ENCODE data around the gene SP3.
"Not testable (repeated sequence)": the region's sequence is repeated elsewhere in the genome, so short reads cannot be mapped to it uniquely, and the experiment has no call there.

Gene SP3

GRCh38 chr2:173940208-173941020, 24.8 kb downstream of the SP3 start:
- no peak for DNase-seq

DNA sequence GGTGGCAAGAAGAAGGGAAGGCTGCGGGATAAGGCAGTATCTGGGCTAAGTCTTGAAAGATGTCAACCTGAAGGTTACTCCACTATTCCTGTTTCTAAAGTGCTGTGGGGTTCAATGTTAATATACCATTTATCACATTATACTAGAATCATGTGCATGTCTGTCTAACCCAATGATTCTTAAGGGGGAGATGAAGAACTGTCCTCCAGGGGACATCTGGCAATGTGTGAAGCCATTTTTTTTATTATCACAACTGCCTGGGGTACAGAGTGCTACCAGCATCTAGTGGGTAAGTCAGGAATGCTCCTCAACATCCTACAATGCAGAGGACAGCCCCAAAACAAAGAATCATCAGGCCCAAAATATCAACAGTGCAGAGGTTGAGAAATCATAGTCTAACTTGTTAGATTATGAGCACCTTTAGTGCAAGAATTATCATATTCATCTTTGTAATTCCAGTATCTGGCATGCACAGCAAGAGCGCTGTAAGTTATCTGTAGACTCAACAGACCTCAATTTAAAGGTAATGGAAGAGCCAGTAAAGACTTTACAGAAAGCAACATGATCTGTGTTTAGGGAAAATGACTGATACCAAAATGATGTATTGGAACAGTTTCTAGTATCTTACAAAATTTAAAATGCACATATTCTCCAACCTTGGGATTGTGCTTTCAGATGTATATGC, 26.3 kb downstream of the SP3 start:
- no peak for DNase-seq

- no peak for DNase-seq
These were observed 29.9 kb downstream of the SP3 start for GRCh38 chr2:173935305-173935704.

- no peak for DNase-seq
These were observed 30.3 kb downstream of the SP3 start for GRCh38 chr2:173934895-173935294.

DNA sequence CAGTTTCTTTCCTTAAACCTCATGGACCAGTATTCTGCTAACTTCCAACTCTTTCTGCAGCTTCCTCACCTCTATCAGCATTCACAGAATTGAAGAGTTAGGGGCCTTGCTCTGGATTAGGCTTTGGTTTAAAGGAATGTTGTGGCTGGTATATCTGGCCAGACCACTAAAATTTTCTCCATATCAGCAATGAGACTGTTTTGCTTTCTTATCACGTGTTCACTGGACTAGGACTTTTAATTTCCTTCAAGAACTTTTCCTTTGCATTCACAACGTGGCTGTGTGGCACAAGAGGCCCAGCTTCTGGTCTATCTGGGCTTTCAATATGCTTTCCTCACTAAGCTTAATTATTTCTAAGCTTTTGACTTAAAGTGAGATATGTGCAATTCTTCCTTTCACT, 33.4 kb downstream of the SP3 start:
- no peak for DNase-seq

DNA sequence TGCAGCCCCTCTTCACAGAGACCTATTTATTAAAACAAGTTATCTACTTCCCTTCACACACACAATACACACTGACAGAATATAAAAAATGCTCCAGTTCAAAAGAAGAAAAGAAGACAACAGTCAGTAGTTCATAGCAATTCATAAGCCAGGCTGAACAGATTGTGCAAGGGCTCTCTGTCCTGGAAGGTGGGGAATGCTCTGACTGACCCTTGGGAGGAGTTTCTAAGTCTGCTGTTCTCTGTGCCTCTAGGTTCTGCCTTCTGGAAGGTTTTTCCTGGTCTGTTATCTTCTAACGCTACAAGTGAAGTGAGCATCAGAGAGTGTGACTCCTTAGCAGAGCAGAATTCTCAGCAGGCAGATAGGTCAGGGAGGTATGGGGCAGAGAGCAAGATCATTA, 35.7 kb downstream of the SP3 start:
- DNase-seq, result no peak

GRCh38 chr2:173926875-173927274, 38.3 kb downstream of the SP3 start:
- DNase-seq, result no peak

- no peak for DNase-seq
These were observed 40.9 kb downstream of the SP3 start for GRCh38 chr2:173924285-173924684.

DNA sequence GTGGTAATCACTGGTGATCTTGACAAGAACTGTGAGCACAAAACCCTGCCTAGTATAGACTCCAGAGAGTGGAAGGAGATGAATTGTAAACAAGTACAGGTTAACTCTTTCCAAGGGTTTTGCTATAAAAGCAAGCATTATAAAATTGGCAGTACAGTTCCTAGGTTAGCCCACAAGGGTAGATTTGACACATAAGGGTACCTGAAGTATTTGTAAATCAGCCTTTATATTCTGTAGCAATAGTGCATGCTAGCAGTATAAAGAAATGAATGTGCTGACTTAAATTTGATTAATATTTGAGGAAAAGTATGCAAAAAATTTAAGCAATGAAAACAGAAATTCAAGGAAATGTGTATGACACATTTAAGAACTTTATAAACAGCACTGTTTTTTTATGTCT, 42.4 kb downstream of the SP3 start:
- DNase-seq, result no peak

- DNase-seq, result no peak
These were observed 43.1 kb downstream of the SP3 start for GRCh38 chr2:173922068-173922467.

DNA sequence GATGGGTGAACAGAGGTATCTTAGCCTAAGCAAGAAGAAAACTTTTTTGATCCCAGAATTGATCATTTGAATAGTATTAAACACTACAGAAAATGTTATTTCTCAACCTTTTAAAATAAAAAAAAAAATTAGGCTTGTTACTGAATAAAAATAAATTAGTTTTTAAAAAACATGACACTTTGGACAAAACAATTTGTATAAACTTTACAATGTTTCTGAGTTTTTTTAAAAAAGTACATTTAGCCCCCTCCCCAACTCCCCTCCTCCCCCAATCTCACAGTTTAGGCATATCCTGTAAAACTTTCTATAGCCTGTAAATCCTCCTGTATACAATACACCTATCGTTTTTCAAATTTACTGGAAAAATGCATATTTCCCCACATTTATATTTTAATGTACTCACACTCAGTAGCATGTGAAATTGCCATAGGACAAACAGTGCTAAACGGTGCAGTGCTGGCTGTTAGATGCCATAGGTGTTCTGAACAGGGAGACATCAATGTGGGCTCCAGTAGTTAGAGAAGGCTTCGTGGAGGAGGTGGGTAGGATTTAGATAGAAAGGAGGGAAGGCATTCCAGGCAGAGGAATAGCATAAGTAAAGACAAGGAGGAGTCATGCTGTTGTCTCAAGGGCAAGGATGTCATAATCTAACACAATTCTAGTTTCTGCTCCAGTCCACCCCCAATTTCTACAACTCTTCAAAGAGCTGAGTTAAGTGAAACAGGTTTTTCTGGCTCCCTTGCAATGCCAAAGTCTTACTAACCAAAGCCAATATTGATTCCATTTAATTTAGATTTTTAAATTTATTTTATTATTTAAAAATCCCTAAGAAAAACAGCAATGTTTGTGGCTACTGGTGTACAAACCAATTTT, 50.9 kb downstream of the SP3 start:
- DNase-seq, result no peak

DNA sequence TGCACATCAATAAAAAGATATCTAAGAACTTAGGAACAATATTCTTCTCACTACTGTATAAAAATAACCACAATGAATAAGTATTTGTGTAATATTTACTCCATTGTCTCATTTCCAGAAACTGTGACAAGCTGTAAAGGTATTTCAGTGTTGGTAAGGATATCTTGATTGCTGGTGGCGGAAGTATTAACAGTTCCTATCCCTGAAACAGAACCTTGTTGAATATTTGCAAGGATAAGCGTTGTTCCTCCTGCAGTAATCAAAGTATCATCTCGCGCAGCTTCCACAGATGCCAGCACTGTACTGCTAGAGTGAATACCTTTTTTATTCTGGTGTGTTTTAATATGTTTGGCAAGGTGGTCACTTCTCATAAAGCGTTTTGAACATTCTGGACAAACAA, 55.3 kb downstream of the SP3 start:
- no peak for DNase-seq

GRCh38 chr2:173906626-173907025, 58.5 kb downstream of the SP3 start:
- no peak for DNase-seq

DNA sequence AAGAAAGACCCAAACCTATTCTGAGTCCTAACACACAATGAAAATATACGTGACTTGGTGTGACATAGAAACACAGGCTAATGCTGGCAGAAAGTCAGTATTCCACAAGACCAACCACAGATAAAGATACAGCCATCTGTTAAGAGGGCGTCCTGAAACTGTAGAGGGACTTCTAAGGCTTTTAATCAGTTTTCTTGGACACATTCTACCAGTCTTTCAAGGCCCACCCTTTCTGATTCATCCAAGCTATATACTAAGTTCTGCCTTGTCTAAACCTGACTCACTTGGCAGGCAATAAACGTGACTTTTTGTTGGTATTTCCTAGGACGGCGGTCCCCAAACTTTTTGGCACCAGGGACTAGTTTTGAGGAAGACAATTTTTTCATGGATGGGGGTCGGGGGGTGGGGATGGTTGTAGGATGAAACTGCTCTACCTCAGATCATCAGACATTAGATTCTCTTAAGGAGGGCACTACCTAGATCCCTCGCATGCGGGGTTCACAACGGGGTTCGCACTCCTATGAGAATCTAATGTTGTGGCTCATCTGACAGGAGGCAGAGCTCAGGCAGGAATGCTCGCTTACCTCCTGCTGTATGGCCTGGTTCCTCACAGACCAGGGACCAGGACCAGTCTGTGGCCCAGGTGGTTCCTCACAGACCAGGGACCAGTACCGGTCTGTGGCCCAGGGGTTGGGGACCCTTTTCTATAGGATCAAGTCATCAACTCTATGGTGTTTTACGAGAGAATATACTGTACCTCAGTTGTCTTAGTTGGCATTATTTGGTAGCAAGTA, 61.4 kb downstream of the SP3 start:
- DNase-seq, result no peak

DNA sequence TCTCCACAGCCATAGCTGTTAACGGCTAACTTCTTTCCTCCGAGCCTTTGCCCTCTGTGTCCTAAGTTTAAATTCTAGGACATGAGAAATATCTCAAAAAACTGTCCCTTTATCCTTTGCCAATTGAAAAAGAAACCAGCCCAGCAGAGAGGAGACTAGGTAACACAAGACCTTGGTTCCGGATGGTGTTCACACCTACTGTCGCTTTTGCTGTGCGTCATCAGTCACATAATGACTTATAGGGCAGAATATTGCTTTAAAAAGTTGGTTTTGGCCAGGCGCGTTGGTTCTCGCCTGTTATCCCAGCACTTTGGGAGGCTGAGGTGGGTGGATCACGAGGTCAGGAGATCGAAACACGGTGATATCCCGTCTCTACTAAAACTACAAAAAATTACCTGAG, 66.2 kb downstream of the SP3 start:
- no peak for DNase-seq

DNA sequence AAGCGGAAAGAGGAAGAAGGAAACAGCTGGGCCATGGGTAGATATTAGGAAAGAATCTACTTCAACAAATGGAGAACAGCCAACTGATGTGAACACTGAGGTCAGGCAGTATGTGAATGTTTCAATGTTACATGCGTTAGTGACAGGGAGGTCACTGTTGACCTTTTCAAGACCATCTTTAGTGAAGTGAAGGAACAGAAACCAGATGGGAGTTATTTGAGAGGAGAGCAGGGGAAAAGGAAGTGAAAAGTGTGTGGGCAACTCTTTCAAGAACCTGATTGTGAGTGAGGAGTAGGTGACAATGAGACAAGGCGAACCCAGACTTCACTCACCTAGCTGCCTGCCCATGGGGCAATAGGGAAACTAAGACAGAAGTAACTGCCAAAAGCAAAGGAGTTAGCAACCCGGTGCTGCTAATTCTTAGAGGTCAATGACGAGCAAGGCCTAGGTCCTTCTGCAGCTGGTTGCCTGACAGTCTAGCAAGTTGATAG, 67.0 kb downstream of the SP3 start:
- no peak for DNase-seq

DNA sequence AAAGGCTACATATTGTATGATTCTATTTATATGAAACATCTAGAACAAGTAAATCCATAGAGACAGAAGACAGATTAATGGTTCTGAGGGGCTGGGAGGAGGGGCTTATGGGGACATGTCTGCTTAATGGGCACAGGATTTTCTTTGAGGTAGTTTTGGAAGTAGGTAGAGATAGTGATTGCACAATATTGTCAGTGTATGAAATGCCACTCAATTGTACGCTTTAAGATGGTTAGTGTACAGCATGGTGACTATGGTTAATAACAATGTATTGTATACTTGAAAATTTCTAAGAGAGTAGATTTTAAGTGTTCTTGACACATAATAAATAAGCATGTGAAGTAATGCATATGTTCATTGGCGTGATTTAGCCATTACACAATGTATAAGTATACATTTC, 68.4 kb downstream of the SP3 start:
- DNase-seq, result no peak

DNA sequence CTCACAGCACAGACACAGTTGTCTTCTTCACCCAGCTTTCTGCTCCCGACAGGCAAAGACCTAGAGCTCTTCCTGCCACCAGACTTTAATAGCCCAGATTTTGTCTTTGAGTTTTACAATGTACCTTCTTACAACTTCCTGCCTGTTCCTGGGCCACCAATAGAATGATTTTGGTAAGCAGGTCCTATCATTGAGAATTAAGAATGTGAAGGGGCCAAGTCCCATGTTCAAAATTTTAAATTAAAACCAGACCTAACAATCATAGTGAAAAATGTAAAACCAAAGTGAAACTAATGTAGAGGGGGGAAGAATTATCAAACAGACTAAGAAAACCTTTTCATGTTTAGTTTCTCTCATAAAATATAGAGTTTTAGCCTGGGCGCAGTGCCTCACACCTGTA, 72.8 kb downstream of the SP3 start:
- no peak for DNase-seq

DNA sequence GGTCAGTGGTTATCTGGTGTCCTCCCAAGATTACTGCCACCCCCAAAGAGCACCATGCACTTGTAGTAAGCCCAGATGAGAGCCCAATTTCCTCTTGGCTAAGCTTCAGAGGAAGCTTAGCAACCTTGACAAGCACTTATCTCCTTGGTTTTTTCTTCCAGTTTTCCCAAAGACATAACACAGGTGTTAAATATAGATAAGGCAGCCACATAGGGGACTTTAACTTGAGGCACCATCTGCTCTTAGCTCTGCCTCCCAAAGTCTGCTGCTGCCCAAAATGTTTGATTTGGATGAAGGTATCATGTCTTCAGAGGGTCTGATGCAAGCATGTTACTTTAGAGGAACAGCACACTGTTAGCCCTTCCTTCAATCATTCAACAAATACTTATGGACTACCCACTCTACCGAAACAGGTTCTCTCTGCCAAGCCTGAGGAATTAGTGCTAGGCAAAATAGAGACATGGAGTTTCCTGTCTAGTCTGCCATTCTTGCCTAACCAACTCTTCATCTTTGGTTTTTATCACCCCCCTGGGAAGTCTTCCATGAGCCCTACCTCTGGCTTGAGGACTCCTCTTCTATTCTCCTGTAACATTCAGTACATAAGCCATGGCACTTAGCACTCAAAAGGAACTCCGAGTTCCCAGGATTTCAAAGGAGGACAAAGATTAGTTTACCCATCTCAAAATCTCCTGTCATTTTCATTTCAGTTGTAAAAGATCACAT, 73.7 kb downstream of the SP3 start:
- no peak for DNase-seq

GRCh38 chr2:173889464-173889863, 75.7 kb downstream of the SP3 start:
- DNase-seq, result not testable (repeated sequence)

GRCh38 chr2:173886613-173887012, 78.6 kb downstream of the SP3 start:
- no peak for DNase-seq

Data from 8988T (cell line).